HFF-Myc (cell line): ENCODE data around the gene MEOX1.

Experiments used
- DNase-seq: peaks from one replicate; pipeline ENCODE4 v3.0.0-alpha.2; 2011; ENCODE audit warnings: low read depth; ENCODE audit errors: extremely low read depth
- H3K4me3 ChIP-seq: replicated peaks from 2 replicates; pipeline ENCODE4 v1.5.1; 2011; ENCODE audit warnings: low read depth, mild to moderate bottlenecking, control low read depth, low read length
- TF ChIP-seq, protein P1 (sequence below): IDR thresholded peaks from 2 replicates; pipeline ENCODE4 v1.5.1; 2012; ENCODE audit warnings: mild to moderate bottlenecking, low read depth, low read length, control low read depth; ENCODE audit errors: missing control alignments

MEOX1 gene

DNA sequence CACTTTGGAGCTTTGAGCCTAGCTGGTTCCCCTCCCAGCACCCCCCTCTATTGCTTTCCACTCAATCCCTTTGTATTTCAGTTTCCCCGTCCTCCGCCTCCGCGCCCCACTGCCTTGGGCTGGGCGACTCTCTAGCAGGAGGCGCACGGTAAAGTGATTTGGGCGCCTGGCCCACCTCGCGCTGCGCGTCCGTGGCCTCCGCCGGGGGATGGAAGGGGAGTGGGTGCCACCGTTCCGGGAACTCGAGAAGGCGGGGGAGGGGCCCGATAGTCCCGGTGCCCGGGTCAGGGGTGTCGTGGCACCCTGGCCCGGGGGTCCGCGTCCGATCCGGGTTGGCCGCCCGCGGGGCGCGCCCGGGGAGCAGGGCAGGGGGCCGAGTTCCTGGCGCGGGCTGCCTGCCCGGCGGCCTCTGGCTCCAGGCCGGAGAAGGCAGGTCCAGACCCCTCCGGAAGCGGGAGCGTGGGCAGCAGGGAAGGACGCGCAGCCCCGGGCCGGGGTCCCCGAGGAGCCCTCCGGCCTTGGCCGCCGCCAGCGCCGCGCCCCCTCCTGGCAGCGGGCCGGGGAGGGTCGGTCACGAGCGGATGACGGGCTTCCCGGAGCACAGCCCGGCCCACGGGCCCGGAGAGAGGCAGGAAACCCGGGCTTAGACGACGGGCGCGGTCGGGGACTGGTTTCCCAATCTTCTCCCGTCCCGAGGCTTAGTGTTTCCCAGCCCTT is 15.8 kb downstream of the MEOX1 start:
- no peak for DNase-seq

DNA sequence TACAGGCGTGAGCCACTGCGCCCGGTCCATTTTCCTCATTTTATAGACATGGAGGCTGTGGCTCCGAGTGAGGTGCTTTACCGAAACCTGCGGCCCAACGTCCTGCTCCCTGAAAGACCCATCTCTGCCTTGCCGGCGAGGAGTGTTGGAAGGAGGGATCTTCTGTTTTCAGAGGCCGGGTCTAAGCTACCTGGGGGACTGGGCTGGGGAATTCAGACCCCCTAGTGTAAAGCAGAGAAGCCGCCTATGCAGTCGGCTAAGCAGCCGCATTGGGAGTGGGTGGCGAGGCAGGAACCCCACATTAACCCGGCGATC is 16.3 kb downstream of the MEOX1 start:
- TF ChIP-seq, protein P1, sequence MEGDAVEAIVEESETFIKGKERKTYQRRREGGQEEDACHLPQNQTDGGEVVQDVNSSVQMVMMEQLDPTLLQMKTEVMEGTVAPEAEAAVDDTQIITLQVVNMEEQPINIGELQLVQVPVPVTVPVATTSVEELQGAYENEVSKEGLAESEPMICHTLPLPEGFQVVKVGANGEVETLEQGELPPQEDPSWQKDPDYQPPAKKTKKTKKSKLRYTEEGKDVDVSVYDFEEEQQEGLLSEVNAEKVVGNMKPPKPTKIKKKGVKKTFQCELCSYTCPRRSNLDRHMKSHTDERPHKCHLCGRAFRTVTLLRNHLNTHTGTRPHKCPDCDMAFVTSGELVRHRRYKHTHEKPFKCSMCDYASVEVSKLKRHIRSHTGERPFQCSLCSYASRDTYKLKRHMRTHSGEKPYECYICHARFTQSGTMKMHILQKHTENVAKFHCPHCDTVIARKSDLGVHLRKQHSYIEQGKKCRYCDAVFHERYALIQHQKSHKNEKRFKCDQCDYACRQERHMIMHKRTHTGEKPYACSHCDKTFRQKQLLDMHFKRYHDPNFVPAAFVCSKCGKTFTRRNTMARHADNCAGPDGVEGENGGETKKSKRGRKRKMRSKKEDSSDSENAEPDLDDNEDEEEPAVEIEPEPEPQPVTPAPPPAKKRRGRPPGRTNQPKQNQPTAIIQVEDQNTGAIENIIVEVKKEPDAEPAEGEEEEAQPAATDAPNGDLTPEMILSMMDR = no peak
- DNase-seq = no peak
- H3K4me3 ChIP-seq = no peak overlapping the region

More for the DNA sequence above, 15.8 kb downstream of the MEOX1 start:
- H3K4me3 ChIP-seq = peak overlapping the region; percentile 25
- TF ChIP-seq, protein P1 = no peak

DNA sequence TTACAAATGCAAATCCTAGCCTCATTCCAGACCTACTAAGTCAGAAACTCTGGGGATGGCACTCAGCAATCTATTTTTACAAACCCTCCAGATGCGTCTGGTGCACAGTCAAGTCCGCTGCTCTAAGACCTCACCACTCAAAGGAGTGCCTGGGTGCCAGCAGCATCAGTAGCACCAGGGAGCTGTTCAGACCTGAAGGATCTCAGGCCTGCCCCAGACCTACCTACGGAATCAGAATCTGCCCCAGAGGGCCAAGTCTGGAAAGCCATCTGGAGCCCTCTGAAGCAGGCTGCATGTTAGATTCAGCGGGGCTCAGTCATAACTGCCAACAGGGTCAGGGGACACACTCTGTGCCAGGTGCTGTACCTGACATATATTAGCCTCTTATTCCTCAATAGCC is 17.6 kb downstream of the MEOX1 start:
- H3K4me3 ChIP-seq = no peak overlapping the region
- TF ChIP-seq, protein P1 = no peak
- no peak for DNase-seq

DNA sequence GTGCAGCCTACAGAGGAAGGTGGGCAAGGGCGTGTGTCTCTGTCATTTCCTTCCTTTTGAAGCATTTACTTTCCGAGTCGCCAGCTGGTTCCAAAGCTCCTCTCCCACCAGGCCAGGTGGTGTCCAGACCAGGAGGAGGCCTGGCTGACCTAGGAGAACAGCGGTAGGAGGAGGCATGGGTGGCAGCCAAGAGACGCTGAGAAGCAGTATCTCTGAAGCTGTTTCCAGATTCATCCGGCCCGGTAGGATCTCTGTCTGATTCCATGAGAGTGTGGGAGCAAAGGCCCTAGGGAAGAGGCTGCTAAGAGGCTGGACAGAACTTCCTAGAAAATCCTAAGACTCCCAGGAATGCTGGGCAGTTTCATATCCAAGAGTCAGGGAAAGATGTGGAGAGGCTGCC is 20.3 kb downstream of the MEOX1 start:
- no peak for DNase-seq
- TF ChIP-seq, protein P1 = no peak
- H3K4me3 ChIP-seq = no peak overlapping the region

DNA sequence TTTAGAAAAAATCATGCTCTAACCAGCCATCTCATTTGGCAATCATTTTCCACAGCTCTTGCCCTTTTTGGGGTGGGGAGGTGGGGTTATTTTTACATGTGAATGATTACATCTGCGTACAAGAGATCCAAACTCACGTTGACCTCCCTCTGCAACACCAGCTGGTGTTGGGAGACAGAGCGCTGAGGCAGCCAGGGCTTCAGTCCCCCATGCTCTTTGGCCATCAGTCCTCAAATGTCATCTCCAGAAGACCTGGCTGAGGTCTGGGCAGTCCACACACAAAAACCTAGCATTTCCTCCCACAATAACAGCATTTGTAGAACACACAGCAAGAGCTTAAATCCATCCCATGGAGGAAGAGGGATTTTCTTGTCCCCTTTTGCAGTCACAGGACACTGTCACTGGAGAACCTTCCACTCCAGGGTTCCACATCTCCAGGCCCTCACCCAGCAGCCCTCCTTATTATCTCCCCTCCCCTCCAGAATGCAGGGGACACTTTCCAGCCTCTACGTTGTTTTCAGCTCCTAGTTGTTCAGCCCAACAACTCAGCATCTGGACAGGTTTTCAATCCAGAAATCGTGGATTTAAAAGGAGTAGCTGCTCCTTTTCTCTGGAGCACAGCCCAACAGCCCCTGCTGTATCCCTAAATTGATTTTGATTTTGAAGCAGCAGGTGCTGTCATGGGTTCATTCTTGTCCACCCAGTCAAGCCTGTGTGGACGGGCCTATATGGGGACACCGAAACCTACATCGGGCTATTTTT is 21.1 kb downstream of the MEOX1 start:
- no peak overlapping the region for H3K4me3 ChIP-seq
- DNase-seq = no peak
- TF ChIP-seq, protein P1 = no peak

DNA sequence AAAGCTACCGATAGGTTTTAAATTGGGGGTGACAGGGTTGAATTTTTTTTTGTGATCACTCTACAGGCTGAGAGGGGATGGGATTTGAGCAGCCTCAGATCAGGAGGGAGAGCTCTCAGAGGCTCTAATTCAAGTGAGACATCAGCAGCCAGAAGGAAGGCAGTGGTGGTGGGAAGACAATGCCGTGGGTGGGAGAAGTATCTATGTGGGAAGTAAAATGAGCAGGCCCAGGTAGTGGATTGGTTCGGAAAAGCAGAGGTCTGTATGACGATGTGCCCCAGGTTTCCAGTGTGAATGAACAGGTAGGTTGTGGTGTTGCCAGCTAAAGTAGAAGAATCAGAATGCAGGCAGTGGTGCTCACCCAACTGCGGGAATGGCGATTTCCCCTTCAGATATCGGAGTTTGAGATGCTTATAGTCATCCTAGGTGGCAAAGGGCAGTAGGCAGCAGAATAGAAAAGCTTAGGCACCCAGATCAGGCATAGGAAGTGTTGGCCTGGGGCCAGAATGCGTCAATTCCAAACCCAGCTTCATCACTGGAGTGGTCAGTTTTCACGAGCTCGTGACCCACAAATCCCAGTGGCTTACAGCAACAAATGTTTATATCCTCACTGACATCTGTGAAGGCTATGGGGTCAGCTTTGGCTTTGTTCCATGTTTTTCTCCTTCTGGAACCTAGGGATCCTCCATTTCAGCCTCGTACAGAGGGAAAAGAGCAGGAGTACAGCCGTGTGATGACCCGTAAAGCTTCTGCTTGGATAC is 24.0 kb downstream of the MEOX1 start:
- TF ChIP-seq, protein P1 = no peak
- no peak for DNase-seq
- H3K4me3 ChIP-seq = no peak overlapping the region
